H1 (cell line): ENCODE measurements around the gene PCNX4. TPM values are rescaled to one million over a fixed set of nuclear protein-coding genes. Genes with fewer than 3 reads are reported as not detected.

Experiments used
- CTCF ChIA-PET: fragments of 300-600 bp; sonication (Branson Sonifier 250); formaldehyde crosslinking; loops from one replicate; lab custom pipeline; 2021; ENCODE audit not compliant: partially characterized antibody; lab: Charles Lee
- POLR2A ChIA-PET: fragments of 300-600 bp; sonication (Branson Sonifier 250); formaldehyde crosslinking; loops from one replicate; lab custom pipeline; 2021; ENCODE audit warnings: inconsistent platforms; ENCODE audit not compliant: partially characterized antibody; lab: Charles Lee
- DNase-seq, 2 experiments: peaks; one replicate each; pipeline versions ENCODE4 v3.0.0 to v3.0.0-alpha.2; 2010 to 2022; ENCODE audit warnings: low spot score in 2 of 2, low read depth in 1 of 2, mixed read lengths in 1 of 2
- FAIRE-seq: peaks from 2 replicates; lab custom pipeline; 2011; peaks lifted over from hg19 to GRCh38; lab: Jason Lieb, UNC
- H2AFZ ChIP-seq: 2 replicates; pipeline ENCODE4 v1.8.1; 2012; ENCODE audit warnings: low read length, inconsistent platforms
- H2AK5ac ChIP-seq: 2 replicates; pipeline ENCODE4 v1.6.1; 2013; ENCODE audit warnings: low read depth, low read length
- H2BK120ac ChIP-seq: replicated peaks from 2 replicates; pipeline ENCODE3; 2013; ENCODE audit warnings: low read depth, low read length, inconsistent platforms
- H2BK12ac ChIP-seq: 2 replicates; pipeline ENCODE4 v1.6.1; 2013; ENCODE audit warnings: low read depth, low read length
- H2BK15ac ChIP-seq: 2 replicates; pipeline ENCODE4 v1.6.1; 2013; ENCODE audit warnings: low read length
- H2BK20ac ChIP-seq: 2 replicates; pipeline ENCODE4 v1.6.1; 2013; ENCODE audit warnings: low read length
- H2BK5ac ChIP-seq: 2 replicates; pipeline ENCODE4 v1.6.1; 2013; ENCODE audit warnings: low read depth, low read length
- H3K14ac ChIP-seq: 2 replicates; pipeline ENCODE4 v1.6.1; 2013; ENCODE audit warnings: inconsistent platforms; ENCODE audit not compliant: insufficient read length
- H3K18ac ChIP-seq: 2 replicates; pipeline ENCODE4 v1.6.1; 2013; ENCODE audit warnings: low read length; ENCODE audit errors: extremely low read depth
- H3K23ac ChIP-seq: 2 replicates; pipeline ENCODE4 v1.6.1; 2013; ENCODE audit warnings: inconsistent platforms; ENCODE audit not compliant: insufficient read length
- H3K23me2 ChIP-seq: 2 replicates; pipeline ENCODE4 v1.6.1; 2013; ENCODE audit warnings: low read depth, low read length
- H3K27ac ChIP-seq: 2 replicates; pipeline ENCODE4 v1.6.1; 2011; ENCODE audit warnings: low read depth, low read length, inconsistent platforms
- H3K27me3 ChIP-seq, 4 experiments: replicated peaks in 1 of 4; 1 replicate in 1 of 4; 2 replicates in 3 of 4; pipeline versions ENCODE4 v1.6.1 to v1.8.1; 2011 to 2013; ENCODE audit warnings: low read length in 3 of 4, mild to moderate bottlenecking in 3 of 4, inconsistent platforms in 2 of 4, mixed read lengths in 2 of 4, moderate library complexity in 1 of 4; ENCODE audit not compliant: control insufficient read depth in 3 of 4, insufficient read depth in 3 of 4; ENCODE audit errors: extremely low read depth in 1 of 4
- H3K36me3 ChIP-seq, 4 experiments: 2 replicates each; pipeline versions ENCODE4 v1.6.1 to v1.8.1; 2011 to 2013; ENCODE audit warnings: mild to moderate bottlenecking in 4 of 4, low read length in 3 of 4, moderate library complexity in 2 of 4, control low read depth in 1 of 4, inconsistent platforms in 1 of 4; ENCODE audit not compliant: insufficient read depth in 4 of 4, control insufficient read depth in 2 of 4
- H3K4ac ChIP-seq: replicated peaks from 2 replicates; pipeline ENCODE3; 2013; ENCODE audit warnings: low read length, low read depth, mixed read lengths, inconsistent platforms; ENCODE audit not compliant: insufficient read length
- H3K4me1 ChIP-seq, 4 experiments: replicated peaks in 1 of 4; 1 replicate in 1 of 4; 2 replicates in 3 of 4; pipeline versions ENCODE4 v1.6.1 to v1.8.1; 2011 to 2013; ENCODE audit warnings: low read length in 3 of 4, inconsistent platforms in 2 of 4, mixed read lengths in 1 of 4; ENCODE audit not compliant: insufficient read depth in 4 of 4, control insufficient read depth in 3 of 4
- H3K4me2 ChIP-seq, 2 experiments: 2 replicates each; pipeline versions ENCODE4 v1.6.1 to v1.8.1; 2011 to 2013; ENCODE audit warnings: low read depth in 2 of 2, low read length in 2 of 2, control low read depth in 1 of 2, inconsistent platforms in 1 of 2, mild to moderate bottlenecking in 1 of 2; ENCODE audit not compliant: insufficient read depth in 1 of 2
- H3K4me3 ChIP-seq, 4 experiments: fragments of 200-600, 300-600 bp in 1 of 4; sonication (generic), shearing (Covaris generic), sonication (Bioruptor Twin) in 1 of 4; 2 replicates each; pipeline versions ENCODE4 v1.5.1 to v1.8.1; 2011 to 2016; ENCODE audit warnings: low read length in 4 of 4, low read depth in 3 of 4, control low read depth in 2 of 4, inconsistent platforms in 2 of 4, mild to moderate bottlenecking in 2 of 4, mixed read lengths in 1 of 4, moderate library complexity in 1 of 4; ENCODE audit not compliant: insufficient read depth in 2 of 4; ENCODE audit errors: extremely low read depth in 1 of 4
- H3K56ac ChIP-seq: replicated peaks from 2 replicates; pipeline ENCODE3; 2013; ENCODE audit warnings: low read depth, mild to moderate bottlenecking, mixed read lengths, low read length, inconsistent platforms; ENCODE audit not compliant: insufficient read length
- H3K79me1 ChIP-seq: 2 replicates; pipeline ENCODE4 v1.6.1; 2013; ENCODE audit warnings: low read depth, low read length, control low read depth
- H3K79me2 ChIP-seq, 2 experiments: 2 replicates each; pipeline versions ENCODE4 v1.6.1 to v1.8.1; 2012 to 2013; ENCODE audit warnings: low read length in 2 of 2, mild to moderate bottlenecking in 2 of 2, inconsistent platforms in 1 of 2; ENCODE audit not compliant: insufficient read depth in 2 of 2, control insufficient read depth in 1 of 2
- H3K9ac ChIP-seq, 4 experiments: replicated peaks in 1 of 4; 1 replicate in 1 of 4; 2 replicates in 3 of 4; pipeline versions ENCODE4 v1.6.1 to v1.8.1; 2011 to 2013; ENCODE audit warnings: low read depth in 3 of 4, low read length in 3 of 4, control low read depth in 2 of 4, mild to moderate bottlenecking in 2 of 4, moderate library complexity in 2 of 4, inconsistent platforms in 1 of 4; ENCODE audit errors: extremely low read depth in 1 of 4
- H3K9me3 ChIP-seq, 2 experiments: 2 replicates each; pipeline versions ENCODE4 v1.6.1 to v1.8.1; 2012 to 2013; ENCODE audit warnings: mild to moderate bottlenecking in 2 of 2, moderate library complexity in 2 of 2, control low read depth in 1 of 2, inconsistent platforms in 1 of 2, low read depth in 1 of 2, low read length in 1 of 2, mixed read lengths in 1 of 2; ENCODE audit not compliant: insufficient read depth in 2 of 2
- H4K20me1 ChIP-seq, 2 experiments: replicated peaks in 1 of 2; 2 replicates each; pipeline versions ENCODE3 to v1.8.1; 2011 to 2013; ENCODE audit warnings: inconsistent platforms in 2 of 2, low read length in 2 of 2, mild to moderate bottlenecking in 1 of 2; ENCODE audit not compliant: insufficient read depth in 2 of 2, control insufficient read depth in 1 of 2
- H4K5ac ChIP-seq: 2 replicates; pipeline ENCODE4 v1.6.1; 2013; ENCODE audit warnings: low read length, low read depth, mixed read lengths, inconsistent platforms; ENCODE audit not compliant: insufficient read length
- H4K8ac ChIP-seq: 2 replicates; pipeline ENCODE4 v1.8.0; 2013; ENCODE audit warnings: mild to moderate bottlenecking, moderate library complexity, low read length, inconsistent platforms; ENCODE audit not compliant: insufficient read depth; ENCODE audit errors: extremely low read depth
- H4K91ac ChIP-seq: replicated peaks from 2 replicates; pipeline ENCODE3; 2013; ENCODE audit warnings: low read length, mixed read lengths, inconsistent platforms; ENCODE audit not compliant: insufficient read length
- CBX5 ChIP-seq: fragments of 300-800, 300-1000 bp; sonication (generic); IDR thresholded peaks from 2 replicates; pipeline ENCODE4 v1.7.1; 2016; ENCODE audit warnings: antibody characterized with exemption, low read length, low read depth
- CBX8 ChIP-seq: fragments of 300-800, 300-1000 bp; sonication (generic); IDR thresholded peaks from 2 replicates; pipeline ENCODE4 v1.7.1; 2016; ENCODE audit warnings: low read depth, low read length, borderline replicate concordance
- CHD2 ChIP-seq: IDR thresholded peaks from 2 replicates; pipeline ENCODE4 v1.6.1; 2012; ENCODE audit warnings: low read length, improper control_type of control experiment
- EGR1 ChIP-seq: IDR thresholded peaks from 2 replicates; pipeline ENCODE4 v1.6.1; 2011; ENCODE audit warnings: low read depth, low read length, borderline replicate concordance
- EP300 ChIP-seq, 2 experiments: IDR thresholded peaks; 1 replicate in 1 of 2; 2 replicates in 1 of 2; pipeline ENCODE4 v1.6.1; 2011 to 2012; ENCODE audit warnings: low read depth in 2 of 2, low read length in 2 of 2, mild to moderate bottlenecking in 2 of 2, borderline replicate concordance in 1 of 2, inconsistent platforms in 1 of 2, moderate library complexity in 1 of 2
- GTF2F1 ChIP-seq: IDR thresholded peaks from 2 replicates; pipeline ENCODE4 v1.6.1; 2012; ENCODE audit warnings: low read depth, low read length, improper control_type of control experiment, borderline replicate concordance
- HDAC2 ChIP-seq, 2 experiments: fragments of 300-600 bp in 1 of 2; sonication (generic) in 1 of 2; IDR thresholded peaks; 2 replicates each; pipeline ENCODE4 v1.6.1; 2011 to 2012; ENCODE audit warnings: low read depth in 2 of 2, low read length in 2 of 2, mild to moderate bottlenecking in 2 of 2, moderate library complexity in 2 of 2, borderline replicate concordance in 1 of 2, inconsistent platforms in 1 of 2
- NRF1 ChIP-seq: IDR thresholded peaks from 2 replicates; pipeline ENCODE4 v1.6.1; 2011; ENCODE audit warnings: mild to moderate bottlenecking, low read depth, low read length, improper control_type of control experiment
- PHF8 ChIP-seq: fragments of 200-600 bp; sonication (generic); conservative IDR thresholded peaks from 2 replicates; pipeline ENCODE4 v1.7.1; 2012; ENCODE audit warnings: low read depth, mild to moderate bottlenecking, inconsistent platforms, low read length, moderate library complexity
- RXRA ChIP-seq: IDR thresholded peaks from 2 replicates; pipeline ENCODE4 v1.6.1; 2011; ENCODE audit warnings: low read depth, mild to moderate bottlenecking, low read length, moderate library complexity; ENCODE audit not compliant: insufficient read depth
- SIN3A ChIP-seq, 2 experiments: IDR thresholded peaks in 1 of 2; conservative IDR thresholded peaks in 1 of 2; 2 replicates each; pipeline ENCODE4 v1.6.1; 2011 to 2012; ENCODE audit warnings: low read length in 2 of 2, improper control_type of control experiment in 1 of 2, low read depth in 1 of 2, mild to moderate bottlenecking in 1 of 2
- SP1 ChIP-seq: IDR thresholded peaks from 2 replicates; pipeline ENCODE4 v1.6.1; 2011; ENCODE audit warnings: low read depth, low read length
- SUZ12 ChIP-seq: fragments of 200-600 bp; sonication (generic); IDR thresholded peaks from 2 replicates; pipeline ENCODE4 v1.6.1; 2012; ENCODE audit warnings: mild to moderate bottlenecking, inconsistent platforms, low read length, moderate library complexity, mixed read lengths
- TAF1 ChIP-seq: IDR thresholded peaks from 2 replicates; pipeline ENCODE4 v1.6.1; 2011; ENCODE audit warnings: mild to moderate bottlenecking, low read depth, low read length
- TBP ChIP-seq: IDR thresholded peaks from 2 replicates; pipeline ENCODE4 v1.6.1; 2011; ENCODE audit warnings: low read depth, low read length, improper control_type of control experiment
- WGBS, 2 experiments: shearing (Covaris generic) in 1 of 2; methylation state at CpG; one replicate each; pipeline versions ENCODE4 v1.1.6 to v1.1.7; 2013 to 2015; ENCODE audit warnings: low lambda C conversion rate in 2 of 2, mixed read lengths in 2 of 2, inconsistent platforms in 1 of 2, low coverage in 1 of 2, missing lambda C conversion rate in 1 of 2; ENCODE audit not compliant: insufficient replicate concordance in 2 of 2, insufficient coverage in 1 of 2, insufficient read length in 1 of 2; ENCODE audit errors: extremely low coverage in 1 of 2, missing lambda C conversion rate in 1 of 2; 5-methylcytosine and 5-hydroxymethylcytosine counted together
- polyA plus RNA-seq, 7 experiments: library from polyadenylated mRNA; depleted of rRNA in 3 of 7; stranded (reverse) in 5 of 7; unstranded in 2 of 7; fragments of >200 nt in 5 of 7; fragments of 200-250 nt in 2 of 7; gene quantifications; 1 replicate in 5 of 7; 2 replicates in 1 of 7; 4 replicates in 1 of 7; pipeline versions ENCODE4 v1.2.1 to v1.2.3, GENCODE V29; 2011 to 2013; ENCODE audit warnings: missing spikeins in 2 of 7, mixed read lengths in 2 of 7
- total RNA-seq: library from RNA; stranded (reverse); fragmentation: NEBNext Ultra II Directional; extraction: Animal tissue kit (Norgen Biotek cat#: 25700); gene quantifications from 2 replicates; pipeline ENCODE4 v1.2.1, GENCODE V29; 2021

The PCNX4 gene
- total and polyA plus RNA-seq, 2 of the 8 experiments (the other 6 are each of a cell fraction or from before 2014, with no cell fraction given): 28.4 to 35.5 TPM

- no peak overlapping the region for H2BK5ac ChIP-seq
- FAIRE-seq (no peak), DNase-seq (no peak)
- no peak overlapping the region for H3K4ac ChIP-seq
- H4K5ac ChIP-seq: no peak overlapping the region
- H3K18ac ChIP-seq: no peak overlapping the region
- no peak overlapping the region for H3K56ac ChIP-seq
- ChIA-PET POLR2A (no interaction called here), CTCF (no interaction called here)
- no peak overlapping the region for H3K27ac ChIP-seq
- H4K8ac ChIP-seq: no peak overlapping the region
- no peak overlapping the region for H2BK20ac ChIP-seq
- H2AFZ ChIP-seq: no peak overlapping the region
- no peak overlapping the region for H3K4me3 ChIP-seq
- H3K4me1 ChIP-seq: peaks cover 0 to 5% (median 0%) of the 10 kb centered on the region in 4 experiments; a peak in 1 of 7 replicates
- no peak overlapping the region for H2BK12ac ChIP-seq
- no peak overlapping the region for H3K23ac ChIP-seq
- no peaks in the 10 kb centered on the region for H3K79me1 ChIP-seq
- 83% methylated on average over 3 of the region's 3 CpGs; no CpG with 5 or more reads in 1 of the 2 experiments for WGBS, 2 experiments
- H2BK15ac ChIP-seq: no peak overlapping the region
- H3K4me2 ChIP-seq: no peak overlapping the region
- H2AK5ac ChIP-seq: no peak overlapping the region
- H3K79me2 ChIP-seq: no peaks in the 10 kb centered on the region
- H4K20me1 ChIP-seq: no peaks in the 10 kb centered on the region
- H3K14ac ChIP-seq: no peak overlapping the region
- no peak overlapping the region for H2BK120ac ChIP-seq
- no peaks in the 10 kb centered on the region for H3K36me3 ChIP-seq
- no peak overlapping the region for H4K91ac ChIP-seq
- no peaks in the 10 kb centered on the region for H3K23me2 ChIP-seq
- H3K9ac ChIP-seq: no peak overlapping the region
- H3K27me3 ChIP-seq: no peaks in the 10 kb centered on the region
- H3K9me3 ChIP-seq: no peaks in the 10 kb centered on the region
- no peak for TF ChIP-seq TBP
- TF ChIP-seq EGR1: no peak
- TF ChIP-seq SP1: no peak
- no peak for TF ChIP-seq CBX8
- TF ChIP-seq NRF1: no peak
- no peak for TF ChIP-seq SUZ12
- no peak for TF ChIP-seq TAF1
- no peak for TF ChIP-seq CBX5
- no peak for TF ChIP-seq GTF2F1
- TF ChIP-seq HDAC2 (IDR thresholded peaks at IDR 0.05; ENCODE audit: borderline replicate concordance in 1 of 2, low read depth in 2 of 2, low read length in 2 of 2): no peak
- TF ChIP-seq CHD2: no peak
- TF ChIP-seq PHF8: no peak
- TF ChIP-seq RXRA: no peak
- no peak for TF ChIP-seq EP300 (IDR thresholded peaks at IDR 0.05; ENCODE audit: borderline replicate concordance in 1 of 2, low read depth in 2 of 2, low read length in 2 of 2)
- no peak for TF ChIP-seq SIN3A (conservative IDR thresholded peaks at IDR 0.05 in 1 of 2, IDR thresholded peaks at IDR 0.05 in 1 of 2; ENCODE audit: low read depth in 1 of 2, low read length in 2 of 2)
Observed at GRCh38 chr14:60217713-60218112, 126.0 kb downstream of the PCNX4 start.
